Mammary epithelial cell (primary cell): ENCODE measurements around the gene RFPL3.

ENCODE experiments used
- EZH2 ChIP-seq: IDR thresholded peaks from 2 replicates; pipeline ENCODE4 v1.6.1; 2012; ENCODE audit warnings: low read length, inconsistent platforms, borderline replicate concordance
- TF ChIP-seq, protein P1 (sequence below), 2 donors: IDR thresholded peaks in 1 of 2; conservative IDR thresholded peaks in 1 of 2; 2 replicates each; pipeline ENCODE4 v1.5.1; 2011 to 2012; ENCODE audit warnings: inconsistent platforms in 2 of 2, low read length in 2 of 2, mild to moderate bottlenecking in 2 of 2, control low read depth in 1 of 2, low read depth in 1 of 2; ENCODE audit not compliant: insufficient read depth in 1 of 2; ENCODE audit errors: extremely low read depth in 1 of 2

DNA sequence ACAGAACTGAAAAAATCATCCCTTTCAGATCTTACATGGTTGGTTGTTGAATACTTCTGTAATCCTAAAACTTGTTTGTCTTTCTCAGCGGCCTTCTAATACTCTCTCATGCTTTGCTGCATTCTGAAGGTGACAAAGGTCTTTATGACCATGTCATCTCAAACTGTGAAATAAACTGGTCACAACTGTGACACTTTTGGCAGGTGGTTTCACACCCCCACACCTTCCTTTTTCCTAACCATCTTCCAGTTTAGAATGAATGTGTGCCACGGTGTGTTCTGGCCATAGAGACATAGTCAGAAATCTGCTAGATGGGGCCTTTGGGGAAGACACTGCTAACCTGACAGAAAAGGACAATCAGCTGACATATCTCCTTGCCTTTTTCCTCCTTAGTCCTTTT lies 14.7 kb upstream of the RFPL3 start:
- TF ChIP-seq, protein P1, sequence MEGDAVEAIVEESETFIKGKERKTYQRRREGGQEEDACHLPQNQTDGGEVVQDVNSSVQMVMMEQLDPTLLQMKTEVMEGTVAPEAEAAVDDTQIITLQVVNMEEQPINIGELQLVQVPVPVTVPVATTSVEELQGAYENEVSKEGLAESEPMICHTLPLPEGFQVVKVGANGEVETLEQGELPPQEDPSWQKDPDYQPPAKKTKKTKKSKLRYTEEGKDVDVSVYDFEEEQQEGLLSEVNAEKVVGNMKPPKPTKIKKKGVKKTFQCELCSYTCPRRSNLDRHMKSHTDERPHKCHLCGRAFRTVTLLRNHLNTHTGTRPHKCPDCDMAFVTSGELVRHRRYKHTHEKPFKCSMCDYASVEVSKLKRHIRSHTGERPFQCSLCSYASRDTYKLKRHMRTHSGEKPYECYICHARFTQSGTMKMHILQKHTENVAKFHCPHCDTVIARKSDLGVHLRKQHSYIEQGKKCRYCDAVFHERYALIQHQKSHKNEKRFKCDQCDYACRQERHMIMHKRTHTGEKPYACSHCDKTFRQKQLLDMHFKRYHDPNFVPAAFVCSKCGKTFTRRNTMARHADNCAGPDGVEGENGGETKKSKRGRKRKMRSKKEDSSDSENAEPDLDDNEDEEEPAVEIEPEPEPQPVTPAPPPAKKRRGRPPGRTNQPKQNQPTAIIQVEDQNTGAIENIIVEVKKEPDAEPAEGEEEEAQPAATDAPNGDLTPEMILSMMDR (conservative IDR thresholded peaks at IDR 0.05 in 1 of 2, IDR thresholded peaks at IDR 0.05 in 1 of 2; ENCODE audit: extremely low read depth in 1 of 2, insufficient read depth in 1 of 2, low read depth in 1 of 2, low read length in 2 of 2) = no peak
- no peak for TF ChIP-seq EZH2
